RWPE1 (cell line): ENCODE measurements around the gene PPFIA2.

Experiments used
- CTCF ChIA-PET: fragments of 350-600 bp; sonication (Branson Sonifier 250); formaldehyde crosslinking; extraction: SDS; loops from one replicate; lab custom pipeline; 2021; lab: Yijun Ruan, JAX
- POLR2A ChIA-PET: fragments of 400-600 bp; formaldehyde crosslinking; extraction: SDS; loops from one replicate; lab custom pipeline; 2020; ENCODE audit warnings: antibody characterized with exemption; ENCODE audit not compliant: low non-redundant PET; lab: Yijun Ruan, JAX
- DNase-seq: peaks from one replicate; pipeline ENCODE4 v3.0.0; 2012; ENCODE audit warnings: low spot score
- H3K27ac ChIP-seq: fragments of 450-650 bp; 2 replicates; pipeline ENCODE4 v1.5.1; 2017
- TF ChIP-seq, protein P1 (sequence below): fragments of 450-650 bp; conservative IDR thresholded peaks from 2 replicates; pipeline ENCODE4 v1.5.1; 2017; ENCODE audit warnings: low read depth, mild to moderate bottlenecking

PPFIA2 gene

DNA sequence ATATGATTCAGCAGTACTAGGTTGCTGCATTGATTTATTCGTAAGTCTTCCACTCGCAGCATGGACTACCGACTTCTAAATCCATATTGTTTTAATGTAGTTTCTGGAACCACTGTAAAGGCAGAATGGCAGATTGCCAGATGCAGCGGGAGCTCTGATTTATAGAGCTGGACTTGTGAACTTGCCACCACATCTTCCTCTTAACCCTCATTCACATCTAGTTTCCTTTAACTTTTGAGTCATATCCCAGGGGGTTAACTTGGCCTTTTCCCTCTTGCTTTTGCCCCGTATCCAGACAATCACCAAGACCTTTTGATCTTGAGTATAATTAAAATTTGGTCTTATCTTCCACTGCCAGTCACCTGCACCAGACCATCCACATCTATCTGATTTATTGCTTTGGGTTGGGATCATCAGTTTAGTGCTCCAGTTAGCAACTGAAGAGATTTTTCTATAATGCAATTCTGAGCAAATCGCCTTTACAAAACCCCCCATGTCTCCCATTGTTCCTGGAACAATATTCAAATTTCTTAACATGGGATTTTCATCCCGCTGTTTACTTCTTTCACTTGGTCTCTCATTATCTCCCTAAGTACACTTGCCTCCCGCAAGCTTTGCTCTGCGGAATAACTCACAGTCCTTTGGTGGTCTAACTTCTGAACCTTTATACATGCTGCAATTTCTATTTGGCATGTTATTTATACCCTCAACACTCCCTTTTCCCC, 550.8 kb downstream of the PPFIA2 start:
- H3K27ac ChIP-seq: no peak overlapping the region
- POLR2A ChIA-PET: no interaction called here
- no peak for DNase-seq
- CTCF ChIA-PET: no interaction called here
- TF ChIP-seq, protein P1, sequence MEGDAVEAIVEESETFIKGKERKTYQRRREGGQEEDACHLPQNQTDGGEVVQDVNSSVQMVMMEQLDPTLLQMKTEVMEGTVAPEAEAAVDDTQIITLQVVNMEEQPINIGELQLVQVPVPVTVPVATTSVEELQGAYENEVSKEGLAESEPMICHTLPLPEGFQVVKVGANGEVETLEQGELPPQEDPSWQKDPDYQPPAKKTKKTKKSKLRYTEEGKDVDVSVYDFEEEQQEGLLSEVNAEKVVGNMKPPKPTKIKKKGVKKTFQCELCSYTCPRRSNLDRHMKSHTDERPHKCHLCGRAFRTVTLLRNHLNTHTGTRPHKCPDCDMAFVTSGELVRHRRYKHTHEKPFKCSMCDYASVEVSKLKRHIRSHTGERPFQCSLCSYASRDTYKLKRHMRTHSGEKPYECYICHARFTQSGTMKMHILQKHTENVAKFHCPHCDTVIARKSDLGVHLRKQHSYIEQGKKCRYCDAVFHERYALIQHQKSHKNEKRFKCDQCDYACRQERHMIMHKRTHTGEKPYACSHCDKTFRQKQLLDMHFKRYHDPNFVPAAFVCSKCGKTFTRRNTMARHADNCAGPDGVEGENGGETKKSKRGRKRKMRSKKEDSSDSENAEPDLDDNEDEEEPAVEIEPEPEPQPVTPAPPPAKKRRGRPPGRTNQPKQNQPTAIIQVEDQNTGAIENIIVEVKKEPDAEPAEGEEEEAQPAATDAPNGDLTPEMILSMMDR: no peak
